SKM-1 (cell line): ENCODE results near the gene LTB4R.

ENCODE experiments used
- DNase-seq: peaks from one replicate; lab custom pipeline; 2025; ENCODE audit not compliant: unreplicated experiment; lab: John Stamatoyannopoulos, UW

The LTB4R gene

GRCh38 chr14:24299255-24300191 is 11.8 kb upstream of the LTB4R start, which contains the start of the genes DHRS1 and NOP9:
DHRS1 (minus strand) TSS chr14:24299780; CDS start chr14:24299106, 674 bp downstream.
NOP9 (plus strand) TSS chr14:24299850; CDS start chr14:24299955, 105 bp downstream.
- DNase-seq = peak; percentile 14

DNA sequence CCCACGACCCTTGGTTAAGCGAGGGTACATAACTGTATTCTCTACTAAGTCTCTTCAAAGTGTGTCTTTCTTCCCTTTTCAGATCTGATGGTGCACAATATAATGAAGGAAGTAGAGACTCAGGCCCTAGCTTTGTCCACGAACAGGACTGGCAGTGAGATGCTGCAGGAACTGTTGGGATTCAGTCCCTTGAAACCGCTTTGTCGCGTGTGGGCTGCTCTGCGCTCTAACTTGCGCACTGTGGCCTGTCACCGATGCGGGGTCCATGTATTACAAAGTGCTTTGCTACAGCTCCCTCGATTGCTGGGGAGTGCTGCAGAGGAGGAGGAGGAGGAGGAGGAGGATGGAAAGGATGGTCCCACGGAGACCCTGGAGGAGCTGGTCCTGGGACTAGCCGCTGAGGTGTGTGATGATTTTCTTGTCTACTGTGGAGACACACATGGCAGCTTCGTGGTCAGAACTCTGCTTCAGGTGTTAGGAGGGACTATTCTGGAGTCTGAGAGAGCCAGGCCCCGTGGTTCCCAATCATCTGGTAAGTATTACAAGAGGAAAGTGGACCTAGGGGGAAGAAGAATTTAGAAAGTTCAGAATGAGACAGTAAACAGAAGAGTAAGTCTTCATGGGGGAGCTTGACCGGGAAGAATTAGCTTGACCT is 10.8 kb upstream of the LTB4R start:
- no peak for DNase-seq

GRCh38 chr14:24304019-24304387 is 7.3 kb upstream of the LTB4R start:
- no peak for DNase-seq

DNA sequence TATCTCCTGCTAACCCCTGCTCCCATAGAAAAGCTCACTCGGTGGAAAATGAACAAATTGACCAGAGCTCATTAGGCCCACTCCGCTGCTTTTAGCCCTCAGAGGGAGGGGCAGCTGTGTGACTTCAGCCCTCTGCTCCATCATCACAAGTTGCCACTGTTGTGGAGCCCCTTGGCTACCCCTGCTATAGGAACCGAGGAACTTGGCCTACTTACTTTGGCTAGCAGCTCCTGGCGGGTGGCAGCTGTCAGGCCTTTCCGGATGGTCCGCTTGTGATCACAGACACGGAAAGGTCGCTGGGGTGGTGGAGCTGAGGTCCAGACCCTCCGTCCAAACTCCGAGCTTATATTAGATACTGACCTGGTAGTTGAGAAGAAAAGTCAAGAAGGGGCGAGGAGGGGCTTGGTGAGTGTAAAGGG is 4.1 kb upstream of the LTB4R start:
- DNase-seq = no peak

GRCh38 chr14:24307575-24308341 is 3.5 kb upstream of the LTB4R start, which contains the start of gene CIDEB:
CIDEB (minus strand) TSS chr14:24307977; CDS start chr14:24307858, 119 bp downstream.
- DNase-seq = no peak

- no peak for DNase-seq
Observed at GRCh38 chr14:24308342-24309124, 2.8 kb upstream of the LTB4R start.

GRCh38 chr14:24309538-24310264 is 1.6 kb upstream of the LTB4R start, which contains the start of gene LTB4R2:
LTB4R2 (plus strand) TSS chr14:24310140; CDS start chr14:24310665, 525 bp downstream.
- DNase-seq = no peak

GRCh38 chr14:24310265-24310645 is 1.0 kb upstream of the LTB4R start:
- DNase-seq = no peak

- no peak for DNase-seq
Observed at GRCh38 chr14:24311837-24312615, 724 bp downstream of the LTB4R start.

DNA sequence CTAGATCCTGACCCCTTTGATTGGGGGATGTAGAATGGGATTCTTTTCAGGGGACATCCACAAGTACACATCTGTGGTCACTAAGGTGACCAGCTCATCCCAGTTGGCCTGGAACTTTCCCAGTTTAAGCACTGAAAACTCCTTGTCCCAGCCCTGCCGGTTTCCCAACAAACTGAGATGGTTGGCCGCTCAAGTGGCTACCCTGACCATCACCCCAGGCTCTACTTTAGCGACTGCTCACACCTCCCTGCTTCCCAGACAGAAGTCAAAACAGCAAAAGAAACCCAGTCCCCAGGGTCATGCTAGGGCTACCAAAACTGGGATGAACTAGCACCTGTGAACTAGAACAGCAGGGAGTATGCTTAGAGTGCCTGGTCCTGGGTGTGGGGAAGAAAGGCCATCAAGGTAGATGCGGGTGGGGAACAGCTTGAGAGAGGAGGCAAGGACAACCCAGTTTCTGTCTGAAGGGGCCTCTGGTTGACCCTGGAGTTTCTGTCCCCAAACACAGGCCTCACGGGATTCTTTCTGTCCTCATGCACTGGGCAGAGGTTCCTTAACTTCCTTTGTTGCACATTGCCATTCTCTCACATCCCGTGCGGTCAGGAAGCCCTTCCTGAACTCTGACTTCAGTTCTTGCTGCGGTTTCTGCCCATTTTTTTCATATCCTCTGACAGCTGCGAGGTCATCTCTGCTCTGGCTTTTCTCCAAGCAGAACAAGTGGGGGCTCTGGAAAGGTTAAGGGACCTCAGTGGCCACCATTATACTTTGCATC is 1.6 kb downstream of the LTB4R start:
- peak; percentile 46 for DNase-seq

- DNase-seq = no peak
Observed at GRCh38 chr14:24313913-24314312, 2.6 kb downstream of the LTB4R start.

DNA sequence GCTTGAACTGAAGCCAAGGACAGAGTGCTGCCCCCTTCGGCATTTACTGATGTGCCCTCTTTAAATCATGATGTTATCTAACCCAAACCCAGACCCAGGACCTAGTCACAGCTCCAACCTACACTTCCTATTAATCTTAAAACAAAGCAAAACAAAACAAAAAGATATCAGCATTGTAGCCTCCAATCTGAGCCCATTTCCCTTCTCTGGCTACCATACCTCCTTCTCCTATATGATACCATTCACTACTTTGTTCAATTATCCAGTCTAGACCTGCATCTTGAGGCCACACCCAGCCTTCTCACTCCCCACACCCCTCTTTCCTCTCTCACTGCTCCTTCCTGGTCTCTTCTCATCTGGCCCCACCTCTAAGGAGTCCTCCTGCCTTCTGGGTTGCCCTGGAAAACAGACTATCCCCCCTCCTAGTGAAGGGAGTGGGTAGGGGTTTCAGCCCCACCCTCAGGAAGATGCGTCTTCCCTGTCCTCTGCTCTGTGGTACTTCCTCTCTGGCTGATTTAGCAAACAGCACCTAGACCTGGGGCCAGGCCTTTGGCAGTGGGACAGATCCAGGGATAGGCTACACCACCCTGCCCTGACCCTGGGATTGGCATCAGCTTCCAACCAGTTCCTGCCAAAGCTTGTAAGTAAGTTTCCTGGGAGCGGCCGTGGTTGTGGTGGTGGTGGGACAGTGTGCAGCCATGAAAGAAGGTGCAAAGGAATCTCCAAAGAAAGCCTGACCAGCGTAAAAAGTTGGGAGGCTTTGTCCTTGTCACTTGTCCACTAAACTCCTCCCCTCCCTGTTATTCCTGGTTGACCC is 3.3 kb downstream of the LTB4R start:
- no peak for DNase-seq

DNA sequence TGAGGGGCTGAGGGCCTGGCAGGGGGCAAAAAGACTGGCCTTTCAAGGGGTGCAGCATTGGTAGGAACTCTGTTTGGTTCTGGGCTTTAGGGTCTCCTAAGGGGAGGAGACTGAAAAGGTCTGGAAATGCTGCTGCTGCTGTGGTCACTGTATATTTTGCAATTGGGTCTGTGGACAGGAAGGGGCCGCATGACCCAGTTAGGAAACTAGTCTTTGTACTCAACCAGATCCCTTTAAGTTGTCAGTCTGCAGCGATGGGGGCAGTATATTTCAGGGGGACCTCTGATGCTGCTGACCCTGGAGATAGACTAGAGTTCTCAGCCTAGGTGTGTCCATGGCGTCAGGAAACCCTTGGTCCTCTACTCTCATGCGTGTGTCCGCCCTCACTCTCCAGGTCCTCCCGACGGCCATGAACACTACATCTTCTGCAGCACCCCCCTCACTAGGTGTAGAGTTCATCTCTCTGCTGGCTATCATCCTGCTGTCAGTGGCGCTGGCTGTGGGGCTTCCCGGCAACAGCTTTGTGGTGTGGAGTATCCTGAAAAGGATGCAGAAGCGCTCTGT is 4.0 kb downstream of the LTB4R start:
- no peak for DNase-seq

DNA sequence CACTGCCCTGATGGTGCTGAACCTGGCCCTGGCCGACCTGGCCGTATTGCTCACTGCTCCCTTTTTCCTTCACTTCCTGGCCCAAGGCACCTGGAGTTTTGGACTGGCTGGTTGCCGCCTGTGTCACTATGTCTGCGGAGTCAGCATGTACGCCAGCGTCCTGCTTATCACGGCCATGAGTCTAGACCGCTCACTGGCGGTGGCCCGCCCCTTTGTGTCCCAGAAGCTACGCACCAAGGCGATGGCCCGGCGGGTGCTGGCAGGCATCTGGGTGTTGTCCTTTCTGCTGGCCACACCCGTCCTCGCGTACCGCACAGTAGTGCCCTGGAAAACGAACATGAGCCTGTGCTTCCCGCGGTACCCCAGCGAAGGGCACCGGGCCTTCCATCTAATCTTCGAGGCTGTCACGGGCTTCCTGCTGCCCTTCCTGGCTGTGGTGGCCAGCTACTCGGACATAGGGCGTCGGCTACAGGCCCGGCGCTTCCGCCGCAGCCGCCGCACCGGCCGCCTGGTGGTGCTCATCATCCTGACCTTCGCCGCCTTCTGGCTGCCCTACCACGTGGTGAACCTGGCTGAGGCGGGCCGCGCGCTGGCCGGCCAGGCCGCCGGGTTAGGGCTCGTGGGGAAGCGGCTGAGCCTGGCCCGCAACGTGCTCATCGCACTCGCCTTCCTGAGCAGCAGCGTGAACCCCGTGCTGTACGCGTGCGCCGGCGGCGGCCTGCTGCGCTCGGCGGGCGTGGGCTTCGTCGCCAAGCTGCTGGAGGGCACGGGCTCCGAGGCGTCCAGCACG is 4.7 kb downstream of the LTB4R start:
- no peak for DNase-seq

DNA sequence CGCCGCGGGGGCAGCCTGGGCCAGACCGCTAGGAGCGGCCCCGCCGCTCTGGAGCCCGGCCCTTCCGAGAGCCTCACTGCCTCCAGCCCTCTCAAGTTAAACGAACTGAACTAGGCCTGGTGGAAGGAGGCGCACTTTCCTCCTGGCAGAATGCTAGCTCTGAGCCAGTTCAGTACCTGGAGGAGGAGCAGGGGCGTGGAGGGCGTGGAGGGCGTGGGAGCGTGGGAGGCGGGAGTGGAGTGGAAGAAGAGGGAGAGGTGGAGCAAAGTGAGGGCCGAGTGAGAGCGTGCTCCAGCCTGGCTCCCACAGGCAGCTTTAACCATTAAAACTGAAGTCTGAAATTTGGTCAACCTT is 5.3 kb downstream of the LTB4R start:
- DNase-seq = no peak
